H1 (cell line): ENCODE data around the gene ASZ1. TPM values are rescaled to one million over a fixed set of nuclear protein-coding genes. Genes with fewer than 3 reads are reported as not detected.

Source experiments
- BACH1 ChIP-seq: IDR thresholded peaks from 2 replicates; pipeline ENCODE4 v1.6.1; 2012; ENCODE audit warnings: low read length, improper control_type of control experiment
- CTBP2 ChIP-seq: IDR thresholded peaks from 2 replicates; pipeline ENCODE4 v1.7.0; 2011; ENCODE audit warnings: borderline replicate concordance, mild to moderate bottlenecking, moderate library complexity, mixed read lengths, low read length; ENCODE audit not compliant: insufficient read depth, insufficient read length
- FOSL1 ChIP-seq: IDR thresholded peaks from 2 replicates; pipeline ENCODE4 v1.6.1; 2011; ENCODE audit warnings: mild to moderate bottlenecking, low read depth, low read length, moderate library complexity; ENCODE audit not compliant: insufficient read depth
- MAFK ChIP-seq: IDR thresholded peaks from 2 replicates; pipeline ENCODE4 v1.6.1; 2012; ENCODE audit warnings: low read depth, mild to moderate bottlenecking, improper control_type of control experiment, low read length
- SIN3A ChIP-seq, 2 experiments: IDR thresholded peaks in 1 of 2; conservative IDR thresholded peaks in 1 of 2; 2 replicates each; pipeline ENCODE4 v1.6.1; 2011 to 2012; ENCODE audit warnings: low read length in 2 of 2, improper control_type of control experiment in 1 of 2, low read depth in 1 of 2, mild to moderate bottlenecking in 1 of 2
- SP2 ChIP-seq: IDR thresholded peaks from 2 replicates; pipeline ENCODE4 v1.6.1; 2012; ENCODE audit warnings: mild to moderate bottlenecking, low read length, inconsistent platforms
- TBP ChIP-seq: IDR thresholded peaks from 2 replicates; pipeline ENCODE4 v1.6.1; 2011; ENCODE audit warnings: low read depth, low read length, improper control_type of control experiment
- YY1 ChIP-seq: IDR thresholded peaks from 2 replicates; pipeline ENCODE4 v1.6.1; 2011; ENCODE audit warnings: low read depth, mild to moderate bottlenecking, low read length
- polyA plus RNA-seq, 7 experiments: library from polyadenylated mRNA; depleted of rRNA in 3 of 7; stranded (reverse) in 5 of 7; unstranded in 2 of 7; fragments of >200 nt in 5 of 7; fragments of 200-250 nt in 2 of 7; gene quantifications; 1 replicate in 5 of 7; 2 replicates in 1 of 7; 4 replicates in 1 of 7; pipeline versions ENCODE4 v1.2.1 to v1.2.3, GENCODE V29; 2011 to 2013; ENCODE audit warnings: missing spikeins in 2 of 7, mixed read lengths in 2 of 7
- total RNA-seq: library from RNA; stranded (reverse); fragmentation: NEBNext Ultra II Directional; extraction: Animal tissue kit (Norgen Biotek cat#: 25700); gene quantifications from 2 replicates; pipeline ENCODE4 v1.2.1, GENCODE V29; 2021
- TF ChIP-seq, protein P1 (sequence below): fragments of 300-600 bp; sonication (generic); IDR thresholded peaks from 2 replicates; pipeline ENCODE4 v1.7.1; 2012; ENCODE audit warnings: low read length, moderate library complexity, mild to moderate bottlenecking, inconsistent platforms; ENCODE audit not compliant: insufficient replicate concordance
- TF ChIP-seq, protein P2 (sequence below): IDR thresholded peaks from 2 replicates; pipeline ENCODE4 v1.6.1; 2012; ENCODE audit warnings: low read length, inconsistent platforms

The ASZ1 gene
- total and polyA plus RNA-seq, 2 of the 8 experiments (the other 6 are each of a cell fraction or from before 2014, with no cell fraction given) = not detected

DNA sequence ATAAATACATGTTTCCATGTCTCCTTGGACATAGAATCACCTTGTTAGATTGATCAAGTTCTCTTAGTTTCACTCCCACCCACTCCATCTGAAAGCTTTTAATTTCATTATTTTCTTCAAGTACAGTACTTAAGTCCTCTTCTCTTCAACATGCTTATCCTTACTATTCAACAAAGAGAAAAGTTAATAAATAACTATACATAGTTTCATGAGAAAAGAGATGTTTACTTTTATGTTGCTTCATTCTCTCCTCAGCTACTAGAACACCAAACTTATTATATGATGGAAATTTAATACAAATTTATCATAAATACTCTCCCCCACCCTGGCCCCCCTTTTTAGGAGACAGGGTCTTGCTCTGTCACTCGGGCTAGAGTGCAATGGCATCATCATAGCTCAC lies 33.5 kb downstream of the ASZ1 start (continued):
- TF ChIP-seq, protein P1, sequence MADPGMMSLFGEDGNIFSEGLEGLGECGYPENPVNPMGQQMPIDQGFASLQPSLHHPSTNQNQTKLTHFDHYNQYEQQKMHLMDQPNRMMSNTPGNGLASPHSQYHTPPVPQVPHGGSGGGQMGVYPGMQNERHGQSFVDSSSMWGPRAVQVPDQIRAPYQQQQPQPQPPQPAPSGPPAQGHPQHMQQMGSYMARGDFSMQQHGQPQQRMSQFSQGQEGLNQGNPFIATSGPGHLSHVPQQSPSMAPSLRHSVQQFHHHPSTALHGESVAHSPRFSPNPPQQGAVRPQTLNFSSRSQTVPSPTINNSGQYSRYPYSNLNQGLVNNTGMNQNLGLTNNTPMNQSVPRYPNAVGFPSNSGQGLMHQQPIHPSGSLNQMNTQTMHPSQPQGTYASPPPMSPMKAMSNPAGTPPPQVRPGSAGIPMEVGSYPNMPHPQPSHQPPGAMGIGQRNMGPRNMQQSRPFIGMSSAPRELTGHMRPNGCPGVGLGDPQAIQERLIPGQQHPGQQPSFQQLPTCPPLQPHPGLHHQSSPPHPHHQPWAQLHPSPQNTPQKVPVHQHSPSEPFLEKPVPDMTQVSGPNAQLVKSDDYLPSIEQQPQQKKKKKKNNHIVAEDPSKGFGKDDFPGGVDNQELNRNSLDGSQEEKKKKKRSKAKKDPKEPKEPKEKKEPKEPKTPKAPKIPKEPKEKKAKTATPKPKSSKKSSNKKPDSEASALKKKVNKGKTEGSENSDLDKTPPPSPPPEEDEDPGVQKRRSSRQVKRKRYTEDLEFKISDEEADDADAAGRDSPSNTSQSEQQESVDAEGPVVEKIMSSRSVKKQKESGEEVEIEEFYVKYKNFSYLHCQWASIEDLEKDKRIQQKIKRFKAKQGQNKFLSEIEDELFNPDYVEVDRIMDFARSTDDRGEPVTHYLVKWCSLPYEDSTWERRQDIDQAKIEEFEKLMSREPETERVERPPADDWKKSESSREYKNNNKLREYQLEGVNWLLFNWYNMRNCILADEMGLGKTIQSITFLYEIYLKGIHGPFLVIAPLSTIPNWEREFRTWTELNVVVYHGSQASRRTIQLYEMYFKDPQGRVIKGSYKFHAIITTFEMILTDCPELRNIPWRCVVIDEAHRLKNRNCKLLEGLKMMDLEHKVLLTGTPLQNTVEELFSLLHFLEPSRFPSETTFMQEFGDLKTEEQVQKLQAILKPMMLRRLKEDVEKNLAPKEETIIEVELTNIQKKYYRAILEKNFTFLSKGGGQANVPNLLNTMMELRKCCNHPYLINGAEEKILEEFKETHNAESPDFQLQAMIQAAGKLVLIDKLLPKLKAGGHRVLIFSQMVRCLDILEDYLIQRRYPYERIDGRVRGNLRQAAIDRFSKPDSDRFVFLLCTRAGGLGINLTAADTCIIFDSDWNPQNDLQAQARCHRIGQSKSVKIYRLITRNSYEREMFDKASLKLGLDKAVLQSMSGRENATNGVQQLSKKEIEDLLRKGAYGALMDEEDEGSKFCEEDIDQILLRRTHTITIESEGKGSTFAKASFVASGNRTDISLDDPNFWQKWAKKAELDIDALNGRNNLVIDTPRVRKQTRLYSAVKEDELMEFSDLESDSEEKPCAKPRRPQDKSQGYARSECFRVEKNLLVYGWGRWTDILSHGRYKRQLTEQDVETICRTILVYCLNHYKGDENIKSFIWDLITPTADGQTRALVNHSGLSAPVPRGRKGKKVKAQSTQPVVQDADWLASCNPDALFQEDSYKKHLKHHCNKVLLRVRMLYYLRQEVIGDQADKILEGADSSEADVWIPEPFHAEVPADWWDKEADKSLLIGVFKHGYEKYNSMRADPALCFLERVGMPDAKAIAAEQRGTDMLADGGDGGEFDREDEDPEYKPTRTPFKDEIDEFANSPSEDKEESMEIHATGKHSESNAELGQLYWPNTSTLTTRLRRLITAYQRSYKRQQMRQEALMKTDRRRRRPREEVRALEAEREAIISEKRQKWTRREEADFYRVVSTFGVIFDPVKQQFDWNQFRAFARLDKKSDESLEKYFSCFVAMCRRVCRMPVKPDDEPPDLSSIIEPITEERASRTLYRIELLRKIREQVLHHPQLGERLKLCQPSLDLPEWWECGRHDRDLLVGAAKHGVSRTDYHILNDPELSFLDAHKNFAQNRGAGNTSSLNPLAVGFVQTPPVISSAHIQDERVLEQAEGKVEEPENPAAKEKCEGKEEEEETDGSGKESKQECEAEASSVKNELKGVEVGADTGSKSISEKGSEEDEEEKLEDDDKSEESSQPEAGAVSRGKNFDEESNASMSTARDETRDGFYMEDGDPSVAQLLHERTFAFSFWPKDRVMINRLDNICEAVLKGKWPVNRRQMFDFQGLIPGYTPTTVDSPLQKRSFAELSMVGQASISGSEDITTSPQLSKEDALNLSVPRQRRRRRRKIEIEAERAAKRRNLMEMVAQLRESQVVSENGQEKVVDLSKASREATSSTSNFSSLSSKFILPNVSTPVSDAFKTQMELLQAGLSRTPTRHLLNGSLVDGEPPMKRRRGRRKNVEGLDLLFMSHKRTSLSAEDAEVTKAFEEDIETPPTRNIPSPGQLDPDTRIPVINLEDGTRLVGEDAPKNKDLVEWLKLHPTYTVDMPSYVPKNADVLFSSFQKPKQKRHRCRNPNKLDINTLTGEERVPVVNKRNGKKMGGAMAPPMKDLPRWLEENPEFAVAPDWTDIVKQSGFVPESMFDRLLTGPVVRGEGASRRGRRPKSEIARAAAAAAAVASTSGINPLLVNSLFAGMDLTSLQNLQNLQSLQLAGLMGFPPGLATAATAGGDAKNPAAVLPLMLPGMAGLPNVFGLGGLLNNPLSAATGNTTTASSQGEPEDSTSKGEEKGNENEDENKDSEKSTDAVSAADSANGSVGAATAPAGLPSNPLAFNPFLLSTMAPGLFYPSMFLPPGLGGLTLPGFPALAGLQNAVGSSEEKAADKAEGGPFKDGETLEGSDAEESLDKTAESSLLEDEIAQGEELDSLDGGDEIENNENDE = no peak
- TF ChIP-seq, protein P2, sequence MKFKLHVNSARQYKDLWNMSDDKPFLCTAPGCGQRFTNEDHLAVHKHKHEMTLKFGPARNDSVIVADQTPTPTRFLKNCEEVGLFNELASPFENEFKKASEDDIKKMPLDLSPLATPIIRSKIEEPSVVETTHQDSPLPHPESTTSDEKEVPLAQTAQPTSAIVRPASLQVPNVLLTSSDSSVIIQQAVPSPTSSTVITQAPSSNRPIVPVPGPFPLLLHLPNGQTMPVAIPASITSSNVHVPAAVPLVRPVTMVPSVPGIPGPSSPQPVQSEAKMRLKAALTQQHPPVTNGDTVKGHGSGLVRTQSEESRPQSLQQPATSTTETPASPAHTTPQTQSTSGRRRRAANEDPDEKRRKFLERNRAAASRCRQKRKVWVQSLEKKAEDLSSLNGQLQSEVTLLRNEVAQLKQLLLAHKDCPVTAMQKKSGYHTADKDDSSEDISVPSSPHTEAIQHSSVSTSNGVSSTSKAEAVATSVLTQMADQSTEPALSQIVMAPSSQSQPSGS = no peak
- TF ChIP-seq SIN3A (conservative IDR thresholded peaks at IDR 0.05 in 1 of 2, IDR thresholded peaks at IDR 0.05 in 1 of 2; ENCODE audit: low read depth in 1 of 2, low read length in 2 of 2) (no peak), BACH1 (no peak), TBP (no peak), SP2 (no peak), YY1 (no peak), CTBP2 (no peak), MAFK (no peak), FOSL1 (no peak)
